ENCODE measurements around the gene ZFYVE28.

Gene ZFYVE28

GRCh38 chr4:2451821-2452785 is 33.7 kb upstream of the ZFYVE28 start:
- Histone ChIP-seq H3K27ac (ENCODE audit: low read length) (no peak overlapping the region), H3K36me3 (ENCODE audit: insufficient read depth, low read depth, low read length) (no peaks in the 10 kb centered on the region), H3K4me3 (ENCODE audit: low read length) (no peak overlapping the region), H3K27me3 (ENCODE audit: insufficient read depth, low read length) (no peaks in the 10 kb centered on the region), H3K9ac (ENCODE audit: low read depth, low read length) (no peak overlapping the region), H3K9me3 (ENCODE audit: insufficient read depth, low read depth, low read length) (no peaks in the 10 kb centered on the region), H3K4me1 (ENCODE audit: insufficient read depth, low read length) (no peaks in the 10 kb centered on the region)

- H3K4me1 ChIP-seq (ENCODE audit: insufficient read depth, low read length) = no peaks in the 10 kb centered on the region
- H3K4me3 ChIP-seq (ENCODE audit: low read length) = no peak overlapping the region
- H3K9ac ChIP-seq (ENCODE audit: low read depth, low read length) = no peak overlapping the region
- no peak overlapping the region for H3K27ac ChIP-seq (ENCODE audit: low read length)
- H3K27me3 ChIP-seq (ENCODE audit: insufficient read depth, low read length) = no peaks in the 10 kb centered on the region
- H3K9me3 ChIP-seq (ENCODE audit: insufficient read depth, low read depth, low read length) = no peaks in the 10 kb centered on the region
- no peaks in the 10 kb centered on the region for H3K36me3 ChIP-seq (ENCODE audit: insufficient read depth, low read depth, low read length)
These were observed 32.6 kb upstream of the ZFYVE28 start for GRCh38 chr4:2451036-2451520.

GRCh38 chr4:2450394-2451035 is 32.1 kb upstream of the ZFYVE28 start:
- H3K9ac ChIP-seq (ENCODE audit: low read depth, low read length) = no peak overlapping the region
- H3K4me3 ChIP-seq (ENCODE audit: low read length) = no peak overlapping the region
- H3K36me3 ChIP-seq (ENCODE audit: insufficient read depth, low read depth, low read length) = no peaks in the 10 kb centered on the region
- H3K4me1 ChIP-seq (ENCODE audit: insufficient read depth, low read length) = no peaks in the 10 kb centered on the region
- H3K27me3 ChIP-seq (ENCODE audit: insufficient read depth, low read length) = no peaks in the 10 kb centered on the region
- no peak overlapping the region for H3K27ac ChIP-seq (ENCODE audit: low read length)
- no peaks in the 10 kb centered on the region for H3K9me3 ChIP-seq (ENCODE audit: insufficient read depth, low read depth, low read length)

- H3K27me3 ChIP-seq (ENCODE audit: insufficient read depth, low read length) = no peaks in the 10 kb centered on the region
- no peaks in the 10 kb centered on the region for H3K4me1 ChIP-seq (ENCODE audit: insufficient read depth, low read length)
- no peaks in the 10 kb centered on the region for H3K36me3 ChIP-seq (ENCODE audit: insufficient read depth, low read depth, low read length)
- H3K4me3 ChIP-seq (ENCODE audit: low read length) = no peak overlapping the region
- no peak overlapping the region for H3K27ac ChIP-seq (ENCODE audit: low read length)
- H3K9ac ChIP-seq (ENCODE audit: low read depth, low read length) = no peak overlapping the region
- H3K9me3 ChIP-seq (ENCODE audit: insufficient read depth, low read depth, low read length) = no peaks in the 10 kb centered on the region
These were observed 31.3 kb upstream of the ZFYVE28 start for GRCh38 chr4:2449511-2450392.

- H3K4me3 ChIP-seq (ENCODE audit: low read length) = no peak overlapping the region
- H3K36me3 ChIP-seq (ENCODE audit: insufficient read depth, low read depth, low read length) = no peaks in the 10 kb centered on the region
- H3K27ac ChIP-seq (ENCODE audit: low read length) = no peak overlapping the region
- H3K4me1 ChIP-seq (ENCODE audit: insufficient read depth, low read length) = no peaks in the 10 kb centered on the region
- no peaks in the 10 kb centered on the region for H3K9me3 ChIP-seq (ENCODE audit: insufficient read depth, low read depth, low read length)
- no peak overlapping the region for H3K9ac ChIP-seq (ENCODE audit: low read depth, low read length)
- H3K27me3 ChIP-seq (ENCODE audit: insufficient read depth, low read length) = no peaks in the 10 kb centered on the region
These were observed 30.6 kb upstream of the ZFYVE28 start for GRCh38 chr4:2449051-2449450.

- Histone ChIP-seq H3K27me3 (ENCODE audit: insufficient read depth, low read length) (no peaks in the 10 kb centered on the region), H3K9me3 (ENCODE audit: insufficient read depth, low read depth, low read length) (no peaks in the 10 kb centered on the region), H3K27ac (ENCODE audit: low read length) (no peak overlapping the region), H3K4me1 (ENCODE audit: insufficient read depth, low read length) (no peaks in the 10 kb centered on the region), H3K4me3 (ENCODE audit: low read length) (no peak overlapping the region), H3K36me3 (ENCODE audit: insufficient read depth, low read depth, low read length) (no peaks in the 10 kb centered on the region), H3K9ac (ENCODE audit: low read depth, low read length) (no peak overlapping the region)
These were observed 30.1 kb upstream of the ZFYVE28 start for GRCh38 chr4:2448589-2448988.

GRCh38 chr4:2446656-2447564 is 28.5 kb upstream of the ZFYVE28 start:
- no peak overlapping the region for H3K4me3 ChIP-seq (ENCODE audit: low read length)
- H3K9me3 ChIP-seq (ENCODE audit: insufficient read depth, low read depth, low read length) = no peaks in the 10 kb centered on the region
- H3K27me3 ChIP-seq (ENCODE audit: insufficient read depth, low read length) = no peaks in the 10 kb centered on the region; the same call in 1 of the 2 replicates
- no peaks in the 10 kb centered on the region for H3K36me3 ChIP-seq (ENCODE audit: insufficient read depth, low read depth, low read length)
- H3K9ac ChIP-seq (ENCODE audit: low read depth, low read length) = no peak overlapping the region
- H3K27ac ChIP-seq (ENCODE audit: low read length) = no peak overlapping the region
- H3K4me1 ChIP-seq (ENCODE audit: insufficient read depth, low read length) = no peaks in the 10 kb centered on the region

- no peaks in the 10 kb centered on the region for H3K9me3 ChIP-seq (ENCODE audit: insufficient read depth, low read depth, low read length)
- H3K9ac ChIP-seq (ENCODE audit: low read depth, low read length) = no peak overlapping the region
- H3K4me1 ChIP-seq (ENCODE audit: insufficient read depth, low read length) = no peaks in the 10 kb centered on the region
- H3K27ac ChIP-seq (ENCODE audit: low read length) = no peak overlapping the region
- H3K36me3 ChIP-seq (ENCODE audit: insufficient read depth, low read depth, low read length) = no peaks in the 10 kb centered on the region
- H3K27me3 ChIP-seq (ENCODE audit: insufficient read depth, low read length) = no peaks in the 10 kb centered on the region; the same call in 1 of the 2 replicates
- H3K4me3 ChIP-seq (ENCODE audit: low read length) = no peak overlapping the region
These were observed 27.1 kb upstream of the ZFYVE28 start for GRCh38 chr4:2445571-2445970.

GRCh38 chr4:2445130-2445529 is 26.7 kb upstream of the ZFYVE28 start:
- Histone ChIP-seq H3K9ac (ENCODE audit: low read depth, low read length) (no peak overlapping the region), H3K27me3 (ENCODE audit: insufficient read depth, low read length) (no peaks in the 10 kb centered on the region; the same call in 1 of the 2 replicates), H3K4me1 (ENCODE audit: insufficient read depth, low read length) (no peaks in the 10 kb centered on the region), H3K4me3 (ENCODE audit: low read length) (no peak overlapping the region), H3K9me3 (ENCODE audit: insufficient read depth, low read depth, low read length) (no peaks in the 10 kb centered on the region), H3K36me3 (ENCODE audit: insufficient read depth, low read depth, low read length) (no peaks in the 10 kb centered on the region), H3K27ac (ENCODE audit: low read length) (no peak overlapping the region)

GRCh38 chr4:2443956-2444740 is 25.7 kb upstream of the ZFYVE28 start:
- H3K27ac ChIP-seq (ENCODE audit: low read length) = no peak overlapping the region
- H3K9ac ChIP-seq (ENCODE audit: low read depth, low read length) = no peak overlapping the region
- no peaks in the 10 kb centered on the region; the same call in 1 of the 2 replicates for H3K27me3 ChIP-seq (ENCODE audit: insufficient read depth, low read length)
- H3K36me3 ChIP-seq (ENCODE audit: insufficient read depth, low read depth, low read length) = no peaks in the 10 kb centered on the region
- H3K4me1 ChIP-seq (ENCODE audit: insufficient read depth, low read length) = no peaks in the 10 kb centered on the region
- no peak overlapping the region for H3K4me3 ChIP-seq (ENCODE audit: low read length)
- no peaks in the 10 kb centered on the region for H3K9me3 ChIP-seq (ENCODE audit: insufficient read depth, low read depth, low read length)
